Fibroblast of the aortic adventitia (primary cell): ENCODE results near the gene SALL4. TPM values are rescaled to one million over a fixed set of nuclear protein-coding genes. Genes with fewer than 3 reads are reported as not detected.
"Not testable (repeated sequence)": the region's sequence is repeated elsewhere in the genome, so short reads cannot be mapped to it uniquely, and the experiment has no call there.

Experiments used
- DNase-seq: peaks from one replicate; pipeline ENCODE4 v3.0.0-alpha.2; 2010; ENCODE audit warnings: low read depth
- H3K4me3 ChIP-seq: 2 replicates; pipeline ENCODE4 v1.5.1; 2011; ENCODE audit warnings: low read depth, mild to moderate bottlenecking, control low read depth, low read length, moderate library complexity
- CTCF ChIP-seq: IDR thresholded peaks from 2 replicates; pipeline ENCODE4 v1.5.1; 2011; ENCODE audit warnings: mild to moderate bottlenecking, low read length, control low read depth, inconsistent platforms; ENCODE audit not compliant: insufficient read depth
- total RNA-seq: library from RNA; depleted of rRNA; stranded (reverse); fragments of >200 nt; gene quantifications from 2 replicates; pipeline ENCODE4 v1.2.3, GENCODE V29; 2012; ENCODE audit warnings: low replicate concordance

Gene SALL4
- total RNA-seq, 1 donor, result 0.36 TPM

DNA sequence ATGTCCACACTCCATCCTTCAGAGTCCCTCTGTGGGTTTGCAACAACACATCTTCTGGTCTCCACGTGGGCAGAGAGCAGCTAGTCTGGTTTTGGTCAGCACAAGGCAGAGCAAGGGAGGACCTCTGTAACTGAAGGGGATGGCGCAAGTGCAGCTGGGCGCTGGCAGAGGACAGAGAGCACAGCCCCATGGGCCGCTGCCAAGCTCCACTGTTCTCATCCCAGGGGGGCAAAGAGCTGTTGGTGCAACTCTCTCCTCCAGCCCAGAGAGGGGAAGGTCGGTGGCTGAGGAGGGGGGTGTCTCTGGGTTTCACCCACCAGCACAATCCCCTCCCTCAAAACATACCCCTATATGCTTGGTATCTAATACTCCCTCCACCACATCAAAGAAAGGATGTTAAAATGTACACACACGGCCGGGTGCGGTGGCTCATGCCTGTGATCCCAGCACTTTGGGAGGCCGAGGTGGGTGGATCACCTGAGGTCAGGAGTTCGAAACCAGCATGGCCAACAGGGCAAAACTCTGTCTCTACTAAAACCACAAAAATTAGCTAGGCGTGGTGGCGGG, 43.3 kb downstream of the SALL4 start:
- DNase-seq, result no peak
- no peak overlapping the region for H3K4me3 ChIP-seq
- TF ChIP-seq CTCF, result no peak

DNA sequence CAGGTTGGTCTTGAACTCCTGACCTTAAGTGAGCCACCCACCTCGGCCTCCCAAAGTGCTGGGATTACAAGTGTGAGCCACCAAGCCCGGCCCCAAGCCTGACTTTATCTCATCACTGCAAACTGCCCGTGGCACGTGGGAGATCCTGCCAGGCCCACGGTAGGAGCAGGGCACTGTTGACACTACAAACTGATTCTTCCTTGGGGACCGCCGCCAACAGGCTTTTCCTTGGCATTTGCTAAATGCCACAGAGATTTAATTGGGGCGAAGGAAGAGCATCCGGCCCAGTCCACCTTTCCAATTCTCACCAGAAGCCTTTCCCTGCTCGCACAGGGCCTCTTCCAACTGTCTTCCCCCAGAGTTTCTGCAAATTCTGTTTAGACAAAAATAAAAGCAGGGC, 45.1 kb downstream of the SALL4 start:
- no peak overlapping the region for H3K4me3 ChIP-seq
- TF ChIP-seq CTCF, result no peak
- DNase-seq, result no peak

DNA sequence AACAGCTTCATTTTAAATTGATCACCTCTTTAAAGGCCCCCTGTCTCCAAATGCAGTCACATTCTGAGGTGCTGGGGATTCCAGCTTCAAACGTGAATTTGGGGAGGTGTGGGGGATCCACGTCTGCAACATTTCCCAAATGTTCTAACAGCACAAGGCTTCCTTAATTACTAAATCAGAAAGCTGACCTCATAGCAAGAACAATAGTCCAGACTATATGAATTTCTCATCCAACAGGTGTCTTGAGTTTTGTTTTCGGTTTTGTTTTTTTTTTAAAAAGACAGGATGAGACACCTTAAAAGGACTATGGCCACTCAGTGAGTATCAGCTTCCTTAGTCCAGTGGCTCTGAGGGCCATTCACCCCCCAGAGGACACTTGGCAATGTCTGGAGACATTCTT, 45.7 kb downstream of the SALL4 start:
- no peak for DNase-seq
- H3K4me3 ChIP-seq, result no peak overlapping the region
- no peak for TF ChIP-seq CTCF

DNA sequence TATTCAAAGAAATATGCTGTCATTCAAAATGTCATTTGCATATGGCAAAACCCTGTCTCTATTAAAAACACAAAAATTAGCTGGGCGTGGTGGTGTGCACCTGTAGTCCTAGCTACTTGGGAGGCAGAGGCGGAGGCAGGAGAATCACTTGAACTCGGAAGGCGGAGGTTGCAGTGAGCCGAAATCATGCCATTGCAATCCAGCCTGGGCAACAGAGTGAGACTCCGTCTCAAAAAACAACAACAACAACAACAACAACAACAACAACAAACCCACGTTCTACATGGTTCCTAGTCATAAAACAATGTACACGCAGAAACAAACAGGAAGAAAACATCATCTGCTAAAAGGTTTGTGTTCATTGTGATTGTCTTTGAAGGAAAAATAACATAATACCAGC, 49.1 kb downstream of the SALL4 start:
- not testable (repeated sequence) for DNase-seq, H3K4me3 ChIP-seq

DNA sequence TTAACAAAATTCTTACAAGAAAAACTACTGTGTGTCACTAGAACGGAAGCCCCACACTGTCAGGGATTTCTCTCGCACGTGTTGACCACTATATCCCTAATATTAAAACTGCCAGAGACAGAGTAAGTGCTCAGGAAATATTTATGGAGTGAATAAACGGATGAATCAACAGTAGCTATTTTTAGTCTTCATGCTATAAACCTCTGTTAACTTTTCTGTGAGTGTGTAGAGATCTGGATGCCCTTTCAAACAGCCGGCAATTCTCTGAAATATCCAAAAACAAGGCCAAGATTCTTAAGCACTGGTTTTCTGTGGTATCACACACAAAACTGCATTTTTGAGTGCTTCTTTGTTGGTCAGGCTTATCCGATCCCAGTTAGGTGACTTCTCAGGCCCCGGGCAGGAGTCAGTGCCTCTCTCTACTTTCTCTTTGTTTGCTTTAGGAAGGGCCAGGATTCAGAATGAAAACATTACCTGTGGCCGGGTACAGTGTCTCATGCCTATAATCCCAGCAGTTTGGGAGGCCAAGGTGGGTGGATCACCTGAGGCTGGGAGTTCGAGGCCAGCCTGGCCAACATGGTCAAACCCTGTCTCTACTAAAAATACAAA, 49.9 kb downstream of the SALL4 start:
- no peak for TF ChIP-seq CTCF
- DNase-seq, result peak; percentile 93
- H3K4me3 ChIP-seq, result peak overlapping the region; percentile 46

- no peak for DNase-seq
- TF ChIP-seq CTCF, result no peak
- no peak overlapping the region for H3K4me3 ChIP-seq
These were observed 51.4 kb downstream of the SALL4 start for GRCh38 chr20:51750770-51751388.

DNA sequence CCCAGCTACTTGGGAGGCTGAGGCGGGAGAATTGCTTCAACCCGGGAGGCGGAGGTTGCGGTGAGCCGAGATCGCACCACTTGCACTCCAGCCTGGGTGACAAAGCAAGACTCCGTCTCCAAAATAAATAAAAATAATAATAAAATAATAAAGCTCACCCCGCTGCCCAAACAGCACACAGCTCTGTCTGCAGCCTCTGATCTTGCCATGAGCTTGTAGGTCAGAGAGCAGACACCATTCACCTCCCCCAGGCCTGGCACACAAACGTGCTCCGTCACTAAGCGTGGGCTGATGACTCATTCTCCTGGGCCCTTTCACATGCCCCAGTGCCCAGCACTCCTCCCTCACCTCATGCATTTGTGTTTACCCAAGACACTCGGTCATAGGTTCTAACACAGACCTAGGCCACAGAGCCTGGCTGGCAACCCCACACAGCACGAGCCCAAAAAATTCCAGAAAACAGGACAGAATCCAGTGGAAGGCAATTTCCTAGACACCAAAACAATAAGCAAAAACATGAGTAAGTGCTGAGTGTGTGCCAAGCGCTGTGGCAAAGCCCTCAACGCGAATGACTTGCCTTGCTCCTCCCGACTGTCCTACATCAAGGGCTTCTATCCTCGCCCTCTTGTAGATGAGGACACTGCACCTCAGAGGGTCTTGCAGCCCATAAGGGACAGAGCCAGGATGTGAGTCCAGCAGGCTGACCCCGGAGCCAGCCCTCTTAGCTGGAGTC, 52.1 kb downstream of the SALL4 start:
- no peak overlapping the region for H3K4me3 ChIP-seq
- peak; percentile 92 for DNase-seq
- no peak for TF ChIP-seq CTCF
